ENCODE results near the gene CASP3. TPM values are rescaled to one million over a fixed set of nuclear protein-coding genes. Genes with fewer than 3 reads are reported as not detected.

CASP3 gene
- total and polyA plus RNA-seq, 2 donors (not counting 1 experiment from before 2014, with no cell fraction given), result 7.9 to 15.8 TPM

DNA sequence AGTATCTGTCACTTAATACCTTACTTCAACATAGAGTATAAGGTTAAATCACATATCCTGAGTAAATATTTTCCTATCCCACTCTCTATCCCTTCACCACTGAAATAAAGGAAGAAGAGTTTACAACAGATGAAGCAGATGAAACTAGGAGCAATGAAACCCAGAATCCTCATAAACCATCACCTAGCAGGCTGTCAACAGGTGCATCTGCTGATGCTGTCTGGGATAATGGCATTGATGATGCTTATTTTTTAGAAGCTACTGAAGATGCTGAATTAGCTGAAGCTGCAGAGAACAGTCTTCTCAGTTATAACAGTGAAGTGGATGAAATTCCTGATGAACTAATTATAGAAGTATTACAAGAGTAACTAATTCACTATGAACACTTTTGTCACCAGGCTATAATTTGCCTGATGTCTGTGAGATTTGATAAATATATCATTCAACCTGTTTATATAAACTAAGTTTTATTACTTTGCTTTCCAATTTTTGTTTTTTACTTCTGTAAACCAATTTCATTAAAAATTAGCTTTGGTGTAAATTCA is 45.2 kb upstream of the CASP3 start:
- Histone ChIP-seq H3K36me3 (replicated peaks in 1 of 2; ENCODE audit: control extremely low read depth in 1 of 2, control insufficient read depth in 1 of 2, extremely low read depth in 1 of 2, insufficient read depth in 2 of 2, low read length in 1 of 2) (peaks cover 9 to 14% of the 10 kb centered on the region in 2 experiments), H3K4me1 (ENCODE audit: control insufficient read depth in 2 of 2, insufficient read depth in 2 of 2, low read length in 2 of 2) (no peaks in the 10 kb centered on the region), H3K4me3 (ENCODE audit: control extremely low read depth in 1 of 5, extremely low read depth in 1 of 5, insufficient read depth in 1 of 5, low read depth in 2 of 5, low read length in 4 of 5) (no peak overlapping the region), H3K79me2 (ENCODE audit: control insufficient read depth, insufficient read depth, low read length) (no peaks in the 10 kb centered on the region), H3K9me3 (ENCODE audit: control extremely low read depth in 1 of 3, control insufficient read depth in 2 of 3, insufficient read depth in 1 of 3, low read length in 2 of 3) (no peaks in the 10 kb centered on the region), H2AFZ (ENCODE audit: insufficient read depth, low read depth, low read length, poor library complexity, severe bottlenecking) (no peak overlapping the region), H3K4me2 (replicated peaks; ENCODE audit: low read depth, low read length, poor library complexity, severe bottlenecking) (no peak overlapping the region), H3K27ac (ENCODE audit: low read length in 2 of 2) (no peak overlapping the region), H3K9ac (ENCODE audit: low read length) (no peak overlapping the region), H4K20me1 (ENCODE audit: control insufficient read depth, insufficient read depth, low read length, poor library complexity, severe bottlenecking) (no peaks in the 10 kb centered on the region), H3K27me3 (replicated peaks in 1 of 4; ENCODE audit: control extremely low read depth in 1 of 4, control insufficient read depth in 3 of 4, insufficient read depth in 4 of 4, low read length in 3 of 4) (no peaks in the 10 kb centered on the region)
- ChIA-PET POLR2A (interaction anchor here (0.6 kb wide), 1 partner anchor 17 kb away, joined by 6 read pairs; no protein-coding TSS in a partner anchor), CTCF (no interaction called here)
- no peak overlapping the region for H3K4me3 Mint-ChIP-seq
- no peaks in the 10 kb centered on the region for H3K27me3 Mint-ChIP-seq
- intact Hi-C loops (cut with micrococcal nuclease), result no loop called here
- no peaks in the 10 kb centered on the region for H3K9me3 Mint-ChIP-seq (ENCODE audit: insufficient read depth)
- no peaks in the 10 kb centered on the region for H3K4me1 Mint-ChIP-seq
- TF ChIP-seq, protein P1, sequence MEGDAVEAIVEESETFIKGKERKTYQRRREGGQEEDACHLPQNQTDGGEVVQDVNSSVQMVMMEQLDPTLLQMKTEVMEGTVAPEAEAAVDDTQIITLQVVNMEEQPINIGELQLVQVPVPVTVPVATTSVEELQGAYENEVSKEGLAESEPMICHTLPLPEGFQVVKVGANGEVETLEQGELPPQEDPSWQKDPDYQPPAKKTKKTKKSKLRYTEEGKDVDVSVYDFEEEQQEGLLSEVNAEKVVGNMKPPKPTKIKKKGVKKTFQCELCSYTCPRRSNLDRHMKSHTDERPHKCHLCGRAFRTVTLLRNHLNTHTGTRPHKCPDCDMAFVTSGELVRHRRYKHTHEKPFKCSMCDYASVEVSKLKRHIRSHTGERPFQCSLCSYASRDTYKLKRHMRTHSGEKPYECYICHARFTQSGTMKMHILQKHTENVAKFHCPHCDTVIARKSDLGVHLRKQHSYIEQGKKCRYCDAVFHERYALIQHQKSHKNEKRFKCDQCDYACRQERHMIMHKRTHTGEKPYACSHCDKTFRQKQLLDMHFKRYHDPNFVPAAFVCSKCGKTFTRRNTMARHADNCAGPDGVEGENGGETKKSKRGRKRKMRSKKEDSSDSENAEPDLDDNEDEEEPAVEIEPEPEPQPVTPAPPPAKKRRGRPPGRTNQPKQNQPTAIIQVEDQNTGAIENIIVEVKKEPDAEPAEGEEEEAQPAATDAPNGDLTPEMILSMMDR (IDR thresholded peaks at IDR 0.05), result no peak
- TF ChIP-seq EZH2 (IDR thresholded peaks at IDR 0.05; ENCODE audit: borderline replicate concordance, insufficient read depth, low read depth, low read length, poor library complexity, severe bottlenecking), result no peak
- no peak for ATAC-seq (ENCODE audit: low read depth)
- no peak for DNase-seq
- no peak overlapping the region for H3K27ac Mint-ChIP-seq

DNA sequence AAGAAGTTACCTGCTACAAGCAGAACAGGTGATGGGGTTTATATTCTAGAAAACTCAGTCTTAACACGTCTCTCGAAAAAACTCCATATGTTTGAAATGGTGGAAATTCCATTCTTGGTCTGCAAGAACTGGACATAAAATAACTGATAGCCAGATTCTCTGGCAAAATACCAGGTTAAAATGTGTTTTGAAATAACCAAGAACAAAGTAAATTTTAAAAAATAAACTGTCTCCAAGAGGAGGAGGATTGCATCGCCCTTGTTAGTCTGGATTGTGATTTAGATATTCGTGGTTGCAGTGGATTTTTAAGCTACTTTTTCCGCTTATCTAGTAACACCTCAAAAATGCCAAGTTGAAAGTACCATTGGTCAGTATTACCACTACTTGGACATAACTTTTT is 43.8 kb upstream of the CASP3 start:
- peaks cover 9 to 14% of the 10 kb centered on the region in 2 experiments for H3K36me3 ChIP-seq (replicated peaks in 1 of 2; ENCODE audit: control extremely low read depth in 1 of 2, control insufficient read depth in 1 of 2, extremely low read depth in 1 of 2, insufficient read depth in 2 of 2, low read length in 1 of 2)

More for the DNA sequence above, 43.8 kb upstream of the CASP3 start:
- no peak overlapping the region for H3K4me3 Mint-ChIP-seq
- H3K4me3 ChIP-seq (ENCODE audit: control extremely low read depth in 1 of 5, extremely low read depth in 1 of 5, insufficient read depth in 1 of 5, low read depth in 2 of 5, low read length in 4 of 5), result no peak overlapping the region
- H4K20me1 ChIP-seq (ENCODE audit: control insufficient read depth, insufficient read depth, low read length, poor library complexity, severe bottlenecking), result no peaks in the 10 kb centered on the region
- no peak for TF ChIP-seq EZH2 (IDR thresholded peaks at IDR 0.05; ENCODE audit: borderline replicate concordance, insufficient read depth, low read depth, low read length, poor library complexity, severe bottlenecking)
- TF ChIP-seq, protein P1 (IDR thresholded peaks at IDR 0.05), result no peak
- H3K9me3 Mint-ChIP-seq (ENCODE audit: insufficient read depth), result no peaks in the 10 kb centered on the region
- WGBS (ENCODE audit: insufficient coverage), result no CpG with 5 or more reads among the region's 5 CpGs
- DNase-seq, result no peak
- no peak overlapping the region for H3K4me2 ChIP-seq (replicated peaks; ENCODE audit: low read depth, low read length, poor library complexity, severe bottlenecking)
- no peak overlapping the region for H2AFZ ChIP-seq (ENCODE audit: insufficient read depth, low read depth, low read length, poor library complexity, severe bottlenecking)
- H3K27me3 Mint-ChIP-seq, result no peaks in the 10 kb centered on the region
- CTCF ChIA-PET, result no interaction called here
- ATAC-seq (ENCODE audit: low read depth), result no peak
- POLR2A ChIA-PET, result no interaction called here
- no peaks in the 10 kb centered on the region for H3K27me3 ChIP-seq (replicated peaks in 1 of 4; ENCODE audit: control extremely low read depth in 1 of 4, control insufficient read depth in 3 of 4, insufficient read depth in 4 of 4, low read length in 3 of 4)
- H3K27ac ChIP-seq (ENCODE audit: low read length in 2 of 2), result no peak overlapping the region
- H3K9ac ChIP-seq (ENCODE audit: low read length), result no peak overlapping the region
- H3K27ac Mint-ChIP-seq, result no peak overlapping the region
- H3K9me3 ChIP-seq (ENCODE audit: control extremely low read depth in 1 of 3, control insufficient read depth in 2 of 3, insufficient read depth in 1 of 3, low read length in 2 of 3), result no peaks in the 10 kb centered on the region
- H3K4me1 Mint-ChIP-seq, result no peaks in the 10 kb centered on the region
- no peaks in the 10 kb centered on the region for H3K79me2 ChIP-seq (ENCODE audit: control insufficient read depth, insufficient read depth, low read length)
- no peaks in the 10 kb centered on the region for H3K4me1 ChIP-seq (ENCODE audit: control insufficient read depth in 2 of 2, insufficient read depth in 2 of 2, low read length in 2 of 2)
- intact Hi-C loops (cut with micrococcal nuclease), result no loop called here

Measured in B cell (primary cell).